Fibroblast of villous mesenchyme (primary cell): ENCODE data around the gene PEAK1. TPM values are rescaled to one million over a fixed set of nuclear protein-coding genes. Genes with fewer than 3 reads are reported as not detected.

ENCODE experiments used
- DNase-seq: peaks from one replicate; pipeline ENCODE4 v3.0.0-alpha.2; 2010; ENCODE audit warnings: low read depth
- H3K4me3 ChIP-seq: 2 replicates; pipeline ENCODE4 v1.5.1; 2011; ENCODE audit warnings: low read depth, mild to moderate bottlenecking, low read length
- CTCF ChIP-seq: IDR thresholded peaks from 2 replicates; pipeline ENCODE4 v1.5.1; 2012; ENCODE audit warnings: low read depth, mild to moderate bottlenecking, low read length; ENCODE audit not compliant: insufficient read depth
- total RNA-seq: library from RNA; depleted of rRNA; stranded (reverse); fragments of >200 nt; gene quantifications from 2 replicates; pipeline ENCODE4 v1.2.3, GENCODE V29; 2012

The PEAK1 gene
- total RNA-seq, 1 donor, result 77.3 TPM

- no peak overlapping the region for H3K4me3 ChIP-seq
- no peak for TF ChIP-seq CTCF
- no peak for DNase-seq
These were observed 27.0 kb downstream of the PEAK1 start for GRCh38 chr15:77392762-77393470.

- H3K4me3 ChIP-seq, result no peak overlapping the region
- no peak for DNase-seq
- no peak for TF ChIP-seq CTCF
These were observed 28.4 kb downstream of the PEAK1 start for GRCh38 chr15:77391372-77391951.

- H3K4me3 ChIP-seq, result no peak overlapping the region
- no peak for DNase-seq
- TF ChIP-seq CTCF, result no peak
These were observed 32.4 kb downstream of the PEAK1 start for GRCh38 chr15:77387365-77388105.

GRCh38 chr15:77386626-77387025, 33.3 kb downstream of the PEAK1 start:
- no peak overlapping the region for H3K4me3 ChIP-seq
- peak; percentile 7 for DNase-seq
- TF ChIP-seq CTCF, result no peak

GRCh38 chr15:77384589-77385359, 35.1 kb downstream of the PEAK1 start:
- no peak for TF ChIP-seq CTCF
- H3K4me3 ChIP-seq, result no peak overlapping the region
- no peak for DNase-seq

- no peak for DNase-seq
- H3K4me3 ChIP-seq, result no peak overlapping the region
- no peak for TF ChIP-seq CTCF
These were observed 35.8 kb downstream of the PEAK1 start for GRCh38 chr15:77384086-77384485.
